Endodermal cell (in vitro differentiated cells): Measurements from ENCODE around the gene CNFN. TPM values are rescaled to one million over a fixed set of nuclear protein-coding genes. Genes with fewer than 3 reads are reported as not detected.

ENCODE experiments used
- DNase-seq: peaks from one replicate; pipeline ENCODE4 v3.0.0-alpha.2; 2017
- H3K27ac ChIP-seq: 2 replicates; pipeline ENCODE4 v1.5.1; 2013; ENCODE audit warnings: mild to moderate bottlenecking, low read depth, low read length, moderate library complexity
- H3K27me3 ChIP-seq: 2 replicates; pipeline ENCODE4 v1.6.1; 2013; ENCODE audit warnings: mild to moderate bottlenecking, low read length, moderate library complexity; ENCODE audit not compliant: insufficient read depth, control insufficient read depth, poor library complexity, severe bottlenecking
- H3K36me3 ChIP-seq: 2 replicates; pipeline ENCODE4 v1.7.0; 2013; ENCODE audit warnings: mild to moderate bottlenecking, low read length, moderate library complexity; ENCODE audit not compliant: control insufficient read depth, insufficient read depth
- H3K4me1 ChIP-seq: one replicate; pipeline ENCODE4 v1.7.0; 2013; ENCODE audit warnings: low read length; ENCODE audit not compliant: control insufficient read depth, insufficient read depth
- H3K4me3 ChIP-seq: 2 replicates; pipeline ENCODE4 v1.5.1; 2013; ENCODE audit warnings: mild to moderate bottlenecking, low read length, moderate library complexity
- H3K9ac ChIP-seq: 2 replicates; pipeline ENCODE4 v1.6.1; 2013; ENCODE audit warnings: mild to moderate bottlenecking, low read length, moderate library complexity; ENCODE audit not compliant: poor library complexity, severe bottlenecking; ENCODE audit errors: extremely low read depth
- H3K9me3 ChIP-seq: 2 replicates; pipeline ENCODE4 v1.6.1; 2013; ENCODE audit warnings: mild to moderate bottlenecking, low read length, moderate library complexity; ENCODE audit not compliant: control insufficient read depth
- H3K27ac Mint-ChIP-seq: 2 replicates; pipeline ENCODE4 v1.8.0; 2020; ENCODE audit warnings: mixed read lengths
- H3K27me3 Mint-ChIP-seq: 2 replicates; pipeline ENCODE4 v1.8.0; 2021; ENCODE audit warnings: mild to moderate bottlenecking, mixed read lengths; ENCODE audit not compliant: insufficient read depth
- H3K36me3 Mint-ChIP-seq: 2 replicates; pipeline ENCODE4 v1.8.0; 2020; ENCODE audit warnings: low read depth, mixed read lengths
- H3K4me1 Mint-ChIP-seq: 2 replicates; pipeline ENCODE4 v1.8.0; 2020; ENCODE audit warnings: mixed read lengths
- H3K4me3 Mint-ChIP-seq: 2 replicates; pipeline ENCODE4 v1.8.0; 2020; ENCODE audit warnings: mild to moderate bottlenecking, moderate library complexity, mixed read lengths
- H3K9me3 Mint-ChIP-seq: 2 replicates; pipeline ENCODE4 v1.8.0; 2020; ENCODE audit warnings: mild to moderate bottlenecking, mixed read lengths
- WGBS, 2 experiments: methylation state at CpG; one replicate each; pipeline versions ENCODE4 v1.1.5 to v1.1.7; 2013; ENCODE audit warnings: missing lambda C conversion rate in 2 of 2, mixed read lengths in 1 of 2; ENCODE audit not compliant: insufficient coverage in 1 of 2, insufficient read length in 1 of 2; 5-methylcytosine and 5-hydroxymethylcytosine counted together
- total RNA-seq, 2 donors: library from RNA; stranded (reverse); fragmentation: NEBNext Ultra II Directional in 1 of 2; extraction: Animal tissue kit (Norgen Biotek cat#: 25700) in 1 of 2; gene quantifications; 2 replicates in 1 of 2; 3 replicates in 1 of 2; pipeline ENCODE4 v1.2.1, GENCODE V29; 2021
- TF ChIP-seq, protein P1 (sequence below): fragments of 200-600 bp; sonication (generic); conservative IDR thresholded peaks from 2 replicates; pipeline ENCODE4 v1.5.0; 2021; ENCODE audit warnings: antibody characterized with exemption, mild to moderate bottlenecking

CNFN gene
- total RNA-seq, 2 donors from 2014 or later, result 5.0 to 6.6 TPM

DNA sequence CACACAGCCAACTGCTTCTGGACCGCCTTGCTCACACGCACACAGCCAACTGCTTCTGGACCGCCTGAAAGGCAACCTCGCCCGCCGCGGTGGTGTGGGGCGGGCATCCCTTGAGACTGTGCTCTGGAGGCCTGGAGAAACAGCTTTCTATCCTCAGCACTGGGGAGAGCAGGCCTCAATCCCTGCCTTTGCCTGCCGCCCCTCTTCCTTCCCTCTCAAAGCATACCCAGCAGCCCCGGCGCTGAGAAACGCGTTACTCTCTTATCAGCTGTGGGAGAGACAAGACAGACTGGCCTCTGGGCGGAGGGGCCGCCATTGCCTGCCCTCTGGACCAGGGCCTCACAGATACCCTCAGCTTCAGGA is 34.2 kb upstream of the CNFN start:
- H3K9ac ChIP-seq, result no peak overlapping the region
- H3K36me3 Mint-ChIP-seq, result no peaks in the 10 kb centered on the region

GRCh38 chr19:42423462-42424344 is 33.6 kb upstream of the CNFN start:
- Mint-ChIP-seq H3K9me3 (peaks cover 7% of the 10 kb centered on the region), H3K4me1 (peaks cover 8% of the 10 kb centered on the region), H3K4me3 (peak overlapping the region; percentile 67), H3K36me3 (no peaks in the 10 kb centered on the region), H3K27ac (no peak overlapping the region), H3K27me3 (peaks cover 88% of the 10 kb centered on the region)
- Histone ChIP-seq H3K27ac (peak overlapping the region; percentile 4), H3K4me1 (no peaks in the 10 kb centered on the region), H3K4me3 (peak overlapping the region; percentile 82), H3K9me3 (no peaks in the 10 kb centered on the region), H3K36me3 (no peaks in the 10 kb centered on the region), H3K9ac (peak overlapping the region; percentile 30), H3K27me3 (peaks cover 26% of the 10 kb centered on the region)
- 34 to 42% methylated on average over 18 to 61 of the region's 65 CpGs for WGBS, 2 experiments
- DNase-seq, result peak; percentile 96
- TF ChIP-seq, protein P1, sequence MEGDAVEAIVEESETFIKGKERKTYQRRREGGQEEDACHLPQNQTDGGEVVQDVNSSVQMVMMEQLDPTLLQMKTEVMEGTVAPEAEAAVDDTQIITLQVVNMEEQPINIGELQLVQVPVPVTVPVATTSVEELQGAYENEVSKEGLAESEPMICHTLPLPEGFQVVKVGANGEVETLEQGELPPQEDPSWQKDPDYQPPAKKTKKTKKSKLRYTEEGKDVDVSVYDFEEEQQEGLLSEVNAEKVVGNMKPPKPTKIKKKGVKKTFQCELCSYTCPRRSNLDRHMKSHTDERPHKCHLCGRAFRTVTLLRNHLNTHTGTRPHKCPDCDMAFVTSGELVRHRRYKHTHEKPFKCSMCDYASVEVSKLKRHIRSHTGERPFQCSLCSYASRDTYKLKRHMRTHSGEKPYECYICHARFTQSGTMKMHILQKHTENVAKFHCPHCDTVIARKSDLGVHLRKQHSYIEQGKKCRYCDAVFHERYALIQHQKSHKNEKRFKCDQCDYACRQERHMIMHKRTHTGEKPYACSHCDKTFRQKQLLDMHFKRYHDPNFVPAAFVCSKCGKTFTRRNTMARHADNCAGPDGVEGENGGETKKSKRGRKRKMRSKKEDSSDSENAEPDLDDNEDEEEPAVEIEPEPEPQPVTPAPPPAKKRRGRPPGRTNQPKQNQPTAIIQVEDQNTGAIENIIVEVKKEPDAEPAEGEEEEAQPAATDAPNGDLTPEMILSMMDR, result no peak

More for the DNA sequence above, 34.2 kb upstream of the CNFN start:
- Histone ChIP-seq H3K4me3 (no peak overlapping the region), H3K4me1 (no peaks in the 10 kb centered on the region), H3K36me3 (no peaks in the 10 kb centered on the region), H3K9me3 (no peaks in the 10 kb centered on the region), H3K27me3 (peaks cover 26% of the 10 kb centered on the region), H3K27ac (no peak overlapping the region)
- Mint-ChIP-seq H3K4me1 (peaks cover 10% of the 10 kb centered on the region), H3K9me3 (peaks cover 7% of the 10 kb centered on the region), H3K4me3 (no peak overlapping the region), H3K27me3 (peaks cover 85% of the 10 kb centered on the region), H3K27ac (no peak overlapping the region)
- WGBS, 2 experiments, result 92 to 96% methylated on average over 9 to 15 of the region's 15 CpGs
- no peak for DNase-seq
- TF ChIP-seq, protein P1, result no peak

DNA sequence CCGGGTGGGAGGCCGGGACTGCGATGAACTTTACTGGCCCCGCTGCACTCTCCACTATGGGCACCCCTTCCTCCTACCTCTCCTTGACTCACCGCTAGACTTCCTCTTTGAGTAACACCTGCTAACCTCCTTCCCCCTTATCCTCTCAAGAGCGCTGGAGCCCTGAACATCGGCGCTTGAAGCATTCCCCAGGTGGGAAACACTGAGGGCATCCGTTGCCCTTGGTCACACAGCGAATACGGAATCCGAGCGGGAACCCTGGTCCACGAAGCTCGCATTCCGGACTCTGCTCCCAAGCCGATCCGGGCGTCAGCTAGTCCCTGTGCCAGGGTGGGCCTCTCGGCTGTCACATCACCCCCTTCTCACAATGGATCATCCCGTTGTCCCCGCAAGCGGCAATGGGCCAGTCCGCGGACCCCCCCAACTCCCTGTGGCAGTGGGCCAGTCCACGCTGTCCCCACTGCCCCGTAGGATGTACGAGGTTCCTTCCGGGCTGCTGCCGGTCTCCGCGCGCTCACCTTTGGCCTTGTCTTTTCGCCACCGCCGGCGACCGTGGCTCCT is 32.9 kb upstream of the CNFN start:
- Histone ChIP-seq H3K9ac (peak overlapping the region; percentile 30), H3K36me3 (no peaks in the 10 kb centered on the region), H3K4me1 (no peaks in the 10 kb centered on the region), H3K4me3 (peak overlapping the region; percentile 82), H3K27ac (peak overlapping the region; percentile 4), H3K9me3 (no peaks in the 10 kb centered on the region), H3K27me3 (peaks cover 26% of the 10 kb centered on the region)
- peak; percentile 74 for DNase-seq
- H3K4me1 Mint-ChIP-seq, result peaks cover 4% of the 10 kb centered on the region
- TF ChIP-seq, protein P1, result no peak
- H3K27ac Mint-ChIP-seq, result no peak overlapping the region
- peaks cover 93% of the 10 kb centered on the region for H3K27me3 Mint-ChIP-seq
- 3 to 10% methylated on average over 12 to 38 of the region's 38 CpGs for WGBS, 2 experiments
- H3K4me3 Mint-ChIP-seq, result peak overlapping the region; percentile 67
- H3K36me3 Mint-ChIP-seq, result peaks cover 3% of the 10 kb centered on the region
- H3K9me3 Mint-ChIP-seq, result peaks cover 7% of the 10 kb centered on the region
